HG02938 (cell line): Measurements from ENCODE around the gene GET4.
"Not testable (repeated sequence)": the region's sequence is repeated elsewhere in the genome, so short reads cannot be mapped to it uniquely, and the experiment has no call there.

Source experiments
- ATAC-seq: cut with Tn5 transposase; IDR thresholded peaks from one replicate; pipeline ENCODE4 v1.9.1; 2021; ENCODE audit warnings: mild to moderate bottlenecking, moderate library complexity; ENCODE audit not compliant: unreplicated experiment

The GET4 gene

DNA sequence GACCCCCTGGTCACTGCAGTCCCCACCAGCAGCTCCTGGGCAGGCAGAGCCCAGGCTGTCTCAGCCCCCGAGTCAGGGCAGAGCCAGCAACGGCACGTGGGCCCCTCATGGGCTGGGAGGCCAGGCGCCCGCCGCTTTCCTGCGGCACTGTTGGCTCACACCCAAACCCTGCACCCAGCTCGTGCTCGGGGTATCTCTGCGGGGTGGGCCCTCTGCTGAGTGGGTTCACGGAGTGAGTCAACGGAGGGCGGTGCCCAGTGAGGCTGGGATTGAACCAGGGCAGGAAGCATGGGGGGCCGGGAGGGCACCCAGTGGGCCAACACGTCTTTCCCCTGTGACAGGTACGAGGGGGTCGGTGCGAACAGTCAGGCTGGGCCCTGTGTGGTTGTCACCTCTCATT, 49.2 kb downstream of the GET4 start:
- ATAC-seq, result no peak

DNA sequence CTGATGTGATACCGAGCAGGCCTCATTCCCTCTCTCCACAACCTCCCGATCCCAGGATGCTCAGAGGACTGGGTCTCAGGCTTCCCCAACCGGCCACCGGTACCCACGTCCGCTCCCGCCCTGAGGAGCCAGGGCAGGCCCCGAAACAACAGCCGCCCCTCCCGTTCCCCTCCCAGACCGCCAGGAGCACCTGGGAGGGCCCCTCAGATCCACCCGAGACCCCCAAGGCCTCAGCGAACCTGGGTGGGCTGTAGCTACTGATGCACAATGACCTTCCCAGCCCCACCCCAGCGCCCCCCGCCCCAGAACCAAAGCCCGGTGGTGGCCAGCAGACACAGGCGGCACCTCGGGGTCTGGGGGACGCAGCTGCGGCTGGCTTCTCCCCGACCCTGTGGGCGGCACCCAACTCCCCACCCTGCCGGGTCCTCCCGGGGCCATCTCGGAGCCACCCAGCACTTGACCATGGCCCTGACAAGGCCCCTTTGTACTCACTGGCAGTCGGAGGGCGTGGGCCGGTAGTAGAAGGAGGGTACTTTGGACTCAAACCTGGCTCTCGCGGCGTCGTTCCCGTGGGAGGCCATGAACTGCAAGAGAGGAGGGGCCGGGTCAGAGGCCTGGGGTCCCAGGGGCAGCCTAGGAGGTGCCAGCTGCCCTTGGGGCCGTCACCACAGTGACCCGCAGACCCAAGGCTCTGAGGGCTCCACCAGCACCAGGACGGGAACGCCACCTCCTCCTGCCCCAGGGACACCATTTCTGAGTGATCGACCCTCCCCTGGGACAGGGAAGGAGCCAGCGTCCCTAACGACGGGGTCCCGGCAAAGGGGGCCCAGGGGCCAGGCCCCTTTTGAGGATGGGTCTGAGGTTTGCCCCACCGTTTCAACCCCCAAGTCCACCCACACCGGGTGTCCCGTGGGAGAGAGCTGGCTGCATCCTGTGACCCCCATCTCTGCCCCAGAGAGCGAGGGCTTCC, 50.0 kb downstream of the GET4 start:
- no peak for ATAC-seq

- no peak for ATAC-seq
Measured at GRCh38 chr7:927031-927671, 50.8 kb downstream of the GET4 start.

GRCh38 chr7:929311-929711, 53.0 kb downstream of the GET4 start:
- ATAC-seq, result no peak

- no peak for ATAC-seq
Measured at GRCh38 chr7:930975-931758, 54.8 kb downstream of the GET4 start.

GRCh38 chr7:931871-932650, 55.7 kb downstream of the GET4 start:
- ATAC-seq, result no peak

GRCh38 chr7:932651-932975, 56.3 kb downstream of the GET4 start:
- no peak for ATAC-seq

- ATAC-seq, result no peak
Measured at GRCh38 chr7:934469-935163, 58.3 kb downstream of the GET4 start.

- ATAC-seq, result no peak
Measured at GRCh38 chr7:935164-935873, 59.0 kb downstream of the GET4 start.

- ATAC-seq, result no peak
Measured at GRCh38 chr7:935874-936385, 59.6 kb downstream of the GET4 start.

DNA sequence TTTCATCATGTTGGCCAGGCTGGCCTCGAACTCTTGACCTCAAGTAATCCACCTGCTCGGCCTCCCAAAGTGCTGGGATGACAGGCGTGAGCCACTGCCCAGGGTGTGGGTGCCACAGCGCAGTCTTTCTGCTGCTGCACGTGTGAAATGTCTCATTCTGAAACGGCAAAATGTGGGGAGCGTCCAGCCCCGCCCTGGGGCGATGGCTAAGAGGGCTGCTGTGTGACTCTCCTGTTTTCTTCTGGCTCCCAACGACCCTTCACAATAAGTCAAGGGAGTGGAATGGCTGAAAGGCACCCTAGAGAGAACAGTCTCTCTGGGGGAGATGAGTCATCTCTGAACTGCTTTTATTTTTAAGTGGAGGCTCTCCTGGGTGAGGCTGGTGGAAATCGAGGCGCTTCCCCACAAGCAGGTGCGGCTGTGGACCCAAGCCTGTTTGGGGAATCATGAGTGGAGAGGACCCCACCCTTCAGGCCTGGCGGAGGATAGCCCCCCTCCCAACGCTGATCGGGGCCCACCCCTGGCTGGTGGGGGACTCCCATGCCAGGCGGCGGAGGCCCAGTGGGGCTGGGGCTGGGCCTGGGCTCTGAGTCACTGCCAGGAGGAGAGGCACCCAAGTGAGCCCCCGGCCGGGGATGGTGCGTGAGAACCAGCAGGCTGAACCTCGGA, 60.2 kb downstream of the GET4 start:
- peak; percentile 82 for ATAC-seq

DNA sequence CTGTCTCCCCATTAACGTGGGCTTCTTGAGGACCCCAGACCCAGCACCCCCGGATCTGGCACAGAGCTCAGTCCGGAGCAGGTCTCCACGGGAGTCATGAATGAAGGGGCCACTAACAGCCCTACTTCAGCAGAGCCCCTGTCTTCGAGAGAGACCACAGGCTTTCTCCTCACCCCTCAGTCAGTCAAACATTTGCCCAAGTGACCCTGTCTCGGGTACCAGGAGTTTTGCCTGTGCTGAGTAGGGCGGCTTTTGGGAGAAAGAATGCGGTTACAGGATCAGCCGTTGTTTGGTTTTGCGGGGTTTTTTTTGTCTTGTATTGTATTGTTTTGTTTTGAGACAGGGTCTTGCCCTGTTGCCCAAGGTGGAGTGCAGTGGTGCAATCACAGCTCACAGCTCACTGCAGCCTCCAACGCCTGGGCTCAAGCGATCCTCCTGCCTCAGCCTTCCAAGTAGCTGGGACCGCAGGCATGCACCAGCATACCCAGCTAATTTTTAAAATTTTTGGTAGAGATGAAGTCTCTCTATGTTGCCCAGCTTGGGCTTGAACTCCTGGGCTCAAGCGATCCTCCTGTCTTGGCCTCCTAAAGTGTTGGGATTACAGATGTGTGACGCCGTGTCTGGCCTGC, 61.6 kb downstream of the GET4 start:
- ATAC-seq, result no peak

- ATAC-seq, result no peak
Measured at GRCh38 chr7:938546-939185, 62.3 kb downstream of the GET4 start.

DNA sequence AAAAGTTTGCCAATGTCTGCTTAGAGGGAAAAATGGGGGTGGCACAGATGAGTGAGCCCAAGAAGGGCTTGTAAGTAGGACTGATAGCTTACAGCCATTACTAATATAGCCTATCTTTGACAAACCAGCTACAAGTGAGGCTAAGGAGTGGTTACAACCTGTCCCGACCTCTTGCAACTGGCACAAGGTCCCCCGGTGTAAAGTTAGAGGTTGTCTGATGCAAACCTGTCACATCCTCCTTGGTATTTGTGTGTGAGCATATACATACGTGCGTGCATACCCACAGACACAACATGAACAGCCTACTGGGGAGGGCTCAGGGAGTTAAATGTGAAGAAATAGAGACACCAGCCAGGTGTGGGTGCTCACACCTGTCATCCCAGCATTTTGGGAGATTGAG, 63.5 kb downstream of the GET4 start:
- no peak for ATAC-seq

DNA sequence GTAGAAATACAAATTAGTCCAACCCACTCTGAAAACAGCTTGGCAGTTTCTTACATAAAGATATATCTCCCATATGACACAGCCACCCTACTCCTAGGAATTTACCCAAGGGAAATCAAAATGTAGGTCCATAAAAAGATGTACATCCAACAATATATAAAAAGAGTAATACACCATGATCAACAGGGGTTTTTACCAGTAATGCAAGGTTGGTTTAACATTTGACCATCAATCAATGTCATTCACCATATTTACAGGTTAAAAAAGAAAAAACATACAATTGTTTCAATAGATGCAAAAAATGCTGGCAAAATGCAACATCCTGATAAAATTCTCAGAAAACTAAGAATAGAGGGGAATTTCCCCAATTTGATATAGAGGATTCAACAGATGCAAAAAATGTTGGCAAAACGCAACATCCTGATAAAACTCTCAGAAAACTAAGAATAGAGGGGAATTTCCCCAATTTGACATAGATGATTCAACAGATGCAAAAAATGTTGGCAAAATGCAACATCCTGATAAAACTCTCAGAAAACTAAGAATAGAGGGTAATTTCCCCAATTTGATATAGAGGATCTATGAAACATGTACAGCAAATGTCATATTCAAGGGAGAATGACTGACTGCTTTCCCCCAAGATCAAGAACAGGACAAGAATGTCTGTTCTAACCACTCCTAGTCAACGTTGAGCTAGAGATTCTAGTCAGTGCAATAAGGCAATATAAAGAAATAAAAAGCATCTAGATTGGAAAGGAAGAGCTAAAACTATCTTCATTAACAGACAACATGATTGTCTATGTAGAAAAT, 64.5 kb downstream of the GET4 start:
- no peak for ATAC-seq

DNA sequence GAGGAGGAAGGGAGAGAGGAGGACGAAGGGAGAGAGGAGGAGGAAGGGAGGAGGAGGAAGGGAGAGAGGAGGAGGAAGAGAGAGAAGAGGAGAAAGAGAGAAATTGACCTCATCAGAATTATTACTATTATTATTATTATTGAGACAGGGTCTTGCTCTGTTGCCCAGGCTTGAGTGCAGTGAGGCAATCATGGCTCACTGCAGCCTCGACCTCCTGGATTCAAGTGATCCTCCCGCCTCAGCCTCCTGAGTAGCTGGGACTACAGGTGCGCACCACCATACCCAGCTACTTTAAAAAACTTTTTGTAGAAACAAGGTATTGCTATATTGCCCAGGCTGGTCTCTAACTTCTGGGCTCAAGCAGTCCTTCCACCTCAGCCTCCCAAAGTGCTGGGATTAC, 67.4 kb downstream of the GET4 start:
- not testable (repeated sequence) for ATAC-seq

DNA sequence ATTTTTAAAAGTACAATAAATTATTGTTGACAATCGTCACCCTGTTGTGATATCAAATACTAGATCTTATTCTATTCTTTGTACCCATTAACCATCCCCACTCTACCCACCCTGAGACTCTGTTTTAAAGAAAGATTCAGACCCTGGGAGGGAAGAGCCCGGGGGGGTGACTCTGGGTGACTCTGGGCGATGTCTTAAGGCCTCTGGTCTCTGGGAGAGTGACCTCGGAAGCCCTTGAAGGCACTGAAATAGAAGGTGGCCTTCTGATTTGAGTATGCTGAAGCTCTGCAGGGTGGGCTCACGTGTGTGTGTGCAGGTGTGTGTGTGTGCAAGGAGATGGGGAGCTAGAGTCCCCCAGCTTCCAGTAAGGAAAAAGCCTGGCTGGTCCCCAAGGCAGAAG, 68.4 kb downstream of the GET4 start:
- ATAC-seq, result no peak
